Measurements from ENCODE around the gene GSTO1.

GRCh38 chr10:104235801-104236200 is 18.9 kb upstream of the GSTO1 start:
- TF ChIP-seq CTCF (conservative IDR thresholded peaks at IDR 0.05; ENCODE audit: low read depth in 2 of 2) (no peak), POLR2AphosphoS5 (IDR thresholded peaks at IDR 0.05; ENCODE audit: low read depth) (no peak), ZNF462 (CRISPR knock-in tag; IDR thresholded peaks at IDR 0.05) (no peak), EZH2 (IDR thresholded peaks at IDR 0.05; ENCODE audit: low read depth, unreplicated experiment) (no peak), EZH2phosphoT487 (IDR thresholded peaks at IDR 0.05; ENCODE audit: unreplicated experiment) (no peak), NANOG (IDR thresholded peaks at IDR 0.05; ENCODE audit: borderline replicate concordance) (no peak), ETS1 (IDR thresholded peaks at IDR 0.05) (no peak), REST (IDR thresholded peaks at IDR 0.05; ENCODE audit: unreplicated experiment) (no peak)

Data from GM23338 (cell line).